K562 (cell line): ENCODE results near the gene NPM1. TPM values are rescaled to one million over a fixed set of nuclear protein-coding genes. Genes with fewer than 3 reads are reported as not detected.

ENCODE experiments used
- ATAC-seq: fragments of 200-7000 bp; cut with Tn5 transposase; 3 replicates; pipeline ENCODE4 v1.9.1; 2020; ENCODE audit warnings: moderate library complexity
- BruUV-seq: library from RNA; stranded (reverse); fragments of 400-500 nt; replicated peaks from 2 replicates; lab custom pipeline; 2021; lab: Mats Ljungman, UMichigan
- CTCF ChIA-PET: fragments of 300-600 bp; formaldehyde crosslinking; extraction: SDS; loops from one replicate; lab custom pipeline; 2021; ENCODE audit warnings: low intra/inter-chr PET ratio; lab: Yijun Ruan, JAX
- POLR2A ChIA-PET: fragments of 300-600, 350-650 bp; sonication (Branson Sonifier 250); formaldehyde crosslinking; extraction: SDS; loops from one replicate; lab custom pipeline; 2021; ENCODE audit warnings: antibody characterized with exemption, inconsistent platforms; lab: Yijun Ruan, JAX
- DNase-seq, 4 experiments: peaks; one replicate each; pipeline versions ENCODE4 v3.0.0 to v3.0.0-alpha.2; 2011 to 2018; ENCODE audit warnings: low spot score in 3 of 4, mixed read lengths in 3 of 4; ENCODE audit errors: extremely low read depth in 1 of 4
- FAIRE-seq: peaks from 2 replicates; lab custom pipeline; 2011; peaks lifted over from hg19 to GRCh38; lab: Jason Lieb, UNC
- H2AFZ ChIP-seq: 2 replicates; pipeline ENCODE4 v1.6.0; 2011; ENCODE audit warnings: low read depth, low read length, control low read depth, inconsistent platforms
- H3K27ac ChIP-seq: fragments of 200-600 bp; 3 replicates; pipeline ENCODE4 v1.8.0; 2011; ENCODE audit warnings: low read depth, mild to moderate bottlenecking, control low read depth, inconsistent platforms, low read length, moderate library complexity, mixed read lengths; ENCODE audit errors: extremely low read depth
- H3K27me3 ChIP-seq, 2 experiments: fragments of 300-600 bp in 1 of 2; 2 replicates in 1 of 2; 3 replicates in 1 of 2; pipeline versions ENCODE4 v1.6.0 to v1.8.0; 2011; ENCODE audit warnings: inconsistent platforms in 2 of 2, low read length in 2 of 2, mild to moderate bottlenecking in 1 of 2, mixed read lengths in 1 of 2, moderate library complexity in 1 of 2; ENCODE audit not compliant: control insufficient read depth in 2 of 2, insufficient read depth in 2 of 2
- H3K36me3 ChIP-seq: fragments of 300-600 bp; 3 replicates; pipeline ENCODE4 v1.8.0; 2011; ENCODE audit warnings: mild to moderate bottlenecking, low read length, inconsistent platforms; ENCODE audit not compliant: control insufficient read depth, insufficient read depth
- H3K4me1 ChIP-seq, 2 experiments: fragments of 200-600 bp in 1 of 2; replicated peaks in 1 of 2; 2 replicates in 1 of 2; 3 replicates in 1 of 2; pipeline versions ENCODE4 v1.5.1 to v1.8.0; 2011; ENCODE audit warnings: inconsistent platforms in 2 of 2, low read length in 2 of 2, mild to moderate bottlenecking in 1 of 2, mixed read lengths in 1 of 2, moderate library complexity in 1 of 2; ENCODE audit not compliant: control insufficient read depth in 2 of 2, insufficient read depth in 2 of 2
- H3K4me2 ChIP-seq: 2 replicates; pipeline ENCODE4 v1.6.1; 2011; ENCODE audit warnings: low read length, control low read depth, inconsistent platforms, mixed read lengths; ENCODE audit not compliant: insufficient read depth
- H3K4me3 ChIP-seq: fragments of 200-600 bp; sonication (generic), shearing (Covaris generic); 2 replicates; pipeline ENCODE4 v1.5.1; 2016; ENCODE audit warnings: control low read depth, inconsistent platforms
- H3K79me2 ChIP-seq: fragments of 200-600 bp; 3 replicates; pipeline ENCODE4 v1.8.0; 2011; ENCODE audit warnings: low read length, inconsistent platforms; ENCODE audit not compliant: control insufficient read depth, insufficient read depth
- H3K9ac ChIP-seq, 2 experiments: 2 replicates each; pipeline versions ENCODE4 v1.6.0 to v1.6.1; 2011; ENCODE audit warnings: low read depth in 2 of 2, low read length in 2 of 2, control low read depth in 1 of 2, inconsistent platforms in 1 of 2, mild to moderate bottlenecking in 1 of 2, mixed read lengths in 1 of 2; ENCODE audit not compliant: insufficient read depth in 1 of 2
- H3K9me1 ChIP-seq: one replicate; pipeline ENCODE4 v1.6.0; 2011; ENCODE audit warnings: inconsistent platforms, mild to moderate bottlenecking, low read length, moderate library complexity; ENCODE audit not compliant: control insufficient read depth, insufficient read depth
- H3K9me3 ChIP-seq: replicated peaks from 2 replicates; pipeline ENCODE4 v1.5.1; 2011; ENCODE audit warnings: low read depth, low read length, inconsistent platforms; ENCODE audit not compliant: control insufficient read depth, insufficient read depth
- H4K20me1 ChIP-seq: replicated peaks from 2 replicates; pipeline ENCODE4 v1.6.1; 2011; ENCODE audit warnings: low read length, inconsistent platforms, mixed read lengths; ENCODE audit not compliant: control insufficient read depth, insufficient read depth
- POLR2H ChIP-seq: IDR thresholded peaks from 2 replicates; pipeline ENCODE4 v1.6.1; 2016; ENCODE audit warnings: missing genetic modification characterization, low read depth, mild to moderate bottlenecking, control low read depth, missing compliant biosample characterization, moderate library complexity
- ZNF780A ChIP-seq: fragments of 250-450 bp; sonication (Bioruptor Pico); IDR thresholded peaks from 2 replicates; pipeline ENCODE4 v1.5.0; 2021; ENCODE audit warnings: mild to moderate bottlenecking
- WGBS: fragments of 100-300 bp; shearing (Covaris generic); methylation state at CpG from one replicate; pipeline ENCODE4 v1.1.6; 2016; ENCODE audit warnings: low coverage, mixed read lengths; ENCODE audit not compliant: insufficient coverage; ENCODE audit errors: missing lambda C conversion rate; 5-methylcytosine and 5-hydroxymethylcytosine counted together
- in situ Hi-C: fragments of 300-500 bp; cut with MboI; formaldehyde crosslinking; loops from 4 replicates; pipeline ENCODE4 v1.15.0; 2018; ENCODE audit warnings: inconsistent platforms, mixed read lengths
- intact Hi-C: fragments of 100-400 bp; cut with micrococcal nuclease; formaldehyde crosslinking; loops from 2 replicates; pipeline ENCODE4 v1.14.2; 2022
- polyA plus RNA-seq, 8 experiments: library from polyadenylated mRNA; depleted of rRNA in 4 of 8; stranded (reverse) in 5 of 8; unstranded in 3 of 8; fragments of >200 nt; fragmentation: Nextera tagmentation in 2 of 8; fragmentation: Illumina TruSeq in 1 of 8; extraction: Ambion mirVana in 2 of 8; extraction: Trizol in 1 of 8; gene quantifications; 2 replicates each; pipeline versions ENCODE4 v1.2.1 to v1.2.3, GENCODE V29; 2011 to 2014; ENCODE audit warnings: inconsistent platforms in 1 of 8, missing spikeins in 1 of 8
- total RNA-seq, 7 experiments: library from RNA; depleted of rRNA in 6 of 7; stranded (reverse); fragments of >200 nt in 6 of 7; fragmentation: Illumina TruSeq in 2 of 7; extraction: Trizol in 2 of 7; gene quantifications; 2 replicates each; pipeline versions ENCODE4 v1.2.1 to v1.2.3, GENCODE V29; 2011 to 2021; ENCODE audit warnings: low replicate concordance in 1 of 7
- TF ChIP-seq, protein P1 (sequence below): sonication (generic); formaldehyde crosslinking; IDR thresholded peaks from 2 replicates; pipeline ENCODE4 v1.8.1; 2023; ENCODE audit warnings: mild to moderate bottlenecking, missing genetic modification reagents

NPM1 gene
- total and polyA plus RNA-seq, 9 of the 15 experiments (the other 6 are each of a cell fraction or from before 2014, with no cell fraction given), result 2,438 to 6,909 (median 5,639) TPM

- Histone ChIP-seq H3K9me3 (no peaks in the 10 kb centered on the region), H3K4me2 (no peak overlapping the region), H3K79me2 (peaks cover 50% of the 10 kb centered on the region), H3K27me3 (no peaks in the 10 kb centered on the region), H3K4me3 (no peak overlapping the region), H3K36me3 (peaks cover 83% of the 10 kb centered on the region), H3K9me1 (no peaks in the 10 kb centered on the region), H4K20me1 (peaks cover 29% of the 10 kb centered on the region), H3K4me1 (peaks cover 0 to 13% of the 10 kb centered on the region in 2 experiments; a peak in 2 of 5 replicates), H2AFZ (no peak overlapping the region), H3K27ac (no peak overlapping the region; the same call in 2 of the 3 replicates), H3K9ac (no peak overlapping the region)
- POLR2A ChIA-PET, result interaction anchor here (0.6 to 1.6 kb wide), 3 partner anchors 21 to 630 kb away, joined by 3 to 4 read pairs (median 3); no protein-coding TSS in a partner anchor
- ATAC-seq (no peak), FAIRE-seq (no peak), DNase-seq (no peak)
- intact Hi-C loops, result no loop called here
- CTCF ChIA-PET, result no interaction called here
- in situ Hi-C loops, result loop anchor here (10.0 kb wide), 1 partner anchor 625 kb away; no protein-coding TSS in a partner anchor
- TF ChIP-seq, protein P1, sequence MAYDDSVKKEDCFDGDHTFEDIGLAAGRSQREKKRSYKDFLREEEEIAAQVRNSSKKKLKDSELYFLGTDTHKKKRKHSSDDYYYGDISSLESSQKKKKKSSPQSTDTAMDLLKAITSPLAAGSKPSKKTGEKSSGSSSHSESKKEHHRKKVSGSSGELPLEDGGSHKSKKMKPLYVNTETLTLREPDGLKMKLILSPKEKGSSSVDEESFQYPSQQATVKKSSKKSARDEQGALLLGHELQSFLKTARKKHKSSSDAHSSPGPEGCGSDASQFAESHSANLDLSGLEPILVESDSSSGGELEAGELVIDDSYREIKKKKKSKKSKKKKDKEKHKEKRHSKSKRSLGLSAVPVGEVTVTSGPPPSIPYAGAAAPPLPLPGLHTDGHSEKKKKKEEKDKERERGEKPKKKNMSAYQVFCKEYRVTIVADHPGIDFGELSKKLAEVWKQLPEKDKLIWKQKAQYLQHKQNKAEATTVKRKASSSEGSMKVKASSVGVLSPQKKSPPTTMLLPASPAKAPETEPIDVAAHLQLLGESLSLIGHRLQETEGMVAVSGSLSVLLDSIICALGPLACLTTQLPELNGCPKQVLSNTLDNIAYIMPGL (CRISPR knock-in tag), result no peak
- TF ChIP-seq POLR2H (tag) (0 out of 2 replicates have a peak, but pooled peaks have one; percentile 22), ZNF780A (CRISPR knock-in tag) (no peak)
- 0% methylated on average over 1 of the region's 1 CpG for whole genome bisulfite sequencing
- BruUV-seq, result no TSS peak
Observed at GRCh38 chr5:171410181-171410580, 22.5 kb downstream of the NPM1 start.
